OCI-LY7 (cell line): ENCODE measurements around the gene FAM180B.

Source experiments
- CTCF ChIP-seq: fragments of 200-600 bp; sonication (generic); conservative IDR thresholded peaks from 2 replicates; pipeline ENCODE4 v1.5.1; 2014; ENCODE audit warnings: mild to moderate bottlenecking, antibody characterized with exemption, low read length, moderate library complexity, mixed read lengths
- EZH2phosphoT487 ChIP-seq: fragments of 200-600 bp; sonication (generic); IDR thresholded peaks from 2 replicates; pipeline ENCODE4 v1.6.1; 2018; ENCODE audit warnings: low read depth, borderline replicate concordance, mild to moderate bottlenecking, mixed run types, antibody characterized with exemption, low read length, moderate library complexity, mixed read lengths

GRCh38 chr11:47609675-47610074, 23.2 kb downstream of the FAM180B start:
- TF ChIP-seq CTCF: no peak
- TF ChIP-seq EZH2phosphoT487: no peak
